B cell (primary cell): Measurements from ENCODE around the gene ADK. TPM values are rescaled to one million over a fixed set of nuclear protein-coding genes. Genes with fewer than 3 reads are reported as not detected.

ENCODE experiments used
- ATAC-seq: fragments of 200-7000 bp; cut with Tn5 transposase; one replicate; pipeline ENCODE4 v1.10.0; 2021; ENCODE audit warnings: low read depth, mild to moderate bottlenecking, moderate number of reproducible peaks, moderate library complexity
- CTCF ChIA-PET: fragments of 350-600 bp; sonication (Branson Sonifier 250); formaldehyde crosslinking; loops from one replicate; lab custom pipeline; 2021; ENCODE audit warnings: antibody characterized with exemption, inconsistent platforms; lab: Charles Lee
- POLR2A ChIA-PET: fragments of 350-600 bp; sonication (Branson Sonifier 250); formaldehyde crosslinking; loops from one replicate; lab custom pipeline; 2021; ENCODE audit warnings: antibody characterized with exemption; lab: Charles Lee
- DNase-seq: peaks from one replicate; pipeline ENCODE4 v3.0.0; 2013
- H2AFZ ChIP-seq: 2 replicates; pipeline ENCODE4 v1.6.1; 2012; ENCODE audit warnings: mild to moderate bottlenecking, low read depth, low read length; ENCODE audit not compliant: insufficient read depth, poor library complexity, severe bottlenecking
- H3K27ac ChIP-seq, 2 donors: 1 replicate in 1 of 2; 2 replicates in 1 of 2; pipeline ENCODE4 v1.5.1; 2012 to 2013; ENCODE audit warnings: low read length in 2 of 2, mild to moderate bottlenecking in 2 of 2, moderate library complexity in 1 of 2
- H3K27me3 ChIP-seq, 4 experiments: fragments of 200-600 bp in 1 of 4; sonication (generic) in 1 of 4; replicated peaks in 1 of 4; 1 replicate in 2 of 4; 2 replicates in 2 of 4; pipeline versions ENCODE4 v1.6.1 to v1.7.0; 2013 to 2016; ENCODE audit warnings: low read length in 3 of 4, mild to moderate bottlenecking in 2 of 4, mixed read lengths in 1 of 4, moderate library complexity in 1 of 4; ENCODE audit not compliant: insufficient read depth in 4 of 4, control insufficient read depth in 3 of 4; ENCODE audit errors: control extremely low read depth in 1 of 4
- H3K36me3 ChIP-seq, 2 experiments: replicated peaks in 1 of 2; 1 replicate in 1 of 2; 2 replicates in 1 of 2; pipeline versions ENCODE4 v1.6.1 to v1.7.1; 2013; ENCODE audit warnings: low read length in 1 of 2; ENCODE audit not compliant: insufficient read depth in 2 of 2, control insufficient read depth in 1 of 2; ENCODE audit errors: control extremely low read depth in 1 of 2, extremely low read depth in 1 of 2
- H3K4me1 ChIP-seq, 2 donors: fragments of 200-600 bp in 1 of 2; sonication (generic) in 1 of 2; 1 replicate in 1 of 2; 2 replicates in 1 of 2; pipeline versions ENCODE4 v1.5.1 to v1.6.1; 2013 to 2017; ENCODE audit warnings: low read length in 2 of 2; ENCODE audit not compliant: control insufficient read depth in 2 of 2, insufficient read depth in 2 of 2
- H3K4me2 ChIP-seq: replicated peaks from 2 replicates; pipeline ENCODE3; 2012; ENCODE audit warnings: mild to moderate bottlenecking, low read depth, low read length; ENCODE audit not compliant: poor library complexity, severe bottlenecking
- H3K4me3 ChIP-seq, 5 experiments: fragments of 200-600 bp in 1 of 5; sonication (generic) in 1 of 5; 1 replicate in 3 of 5; 2 replicates in 2 of 5; pipeline versions ENCODE4 v1.5.1 to v1.7.0; 2011 to 2016; ENCODE audit warnings: low read length in 4 of 5, mild to moderate bottlenecking in 4 of 5, low read depth in 2 of 5, control low read depth in 1 of 5, moderate library complexity in 1 of 5; ENCODE audit not compliant: insufficient read depth in 1 of 5; ENCODE audit errors: control extremely low read depth in 1 of 5, extremely low read depth in 1 of 5
- H3K79me2 ChIP-seq: fragments of 200-600 bp; sonication (generic); one replicate; pipeline ENCODE4 v1.6.0; 2016; ENCODE audit warnings: low read length; ENCODE audit not compliant: control insufficient read depth, insufficient read depth
- H3K9ac ChIP-seq: fragments of 200-600 bp; sonication (generic); 2 replicates; pipeline ENCODE4 v1.6.1; 2017; ENCODE audit warnings: mild to moderate bottlenecking, low read length, moderate library complexity
- H3K9me3 ChIP-seq, 3 donors: one replicate each; pipeline versions ENCODE4 v1.6.1 to v1.7.1; 2013; ENCODE audit warnings: low read length in 2 of 3; ENCODE audit not compliant: control insufficient read depth in 2 of 3, insufficient read depth in 1 of 3; ENCODE audit errors: control extremely low read depth in 1 of 3
- H4K20me1 ChIP-seq: 2 replicates; pipeline ENCODE4 v1.6.0; 2012; ENCODE audit warnings: mild to moderate bottlenecking, low read length; ENCODE audit not compliant: insufficient read depth, control insufficient read depth, poor library complexity, severe bottlenecking
- H3K27ac Mint-ChIP-seq: one replicate; pipeline ENCODE4 v1.8.0; 2021; ENCODE audit warnings: mixed read lengths
- H3K27me3 Mint-ChIP-seq: one replicate; pipeline ENCODE4 v1.8.0; 2021; ENCODE audit warnings: mixed read lengths
- H3K4me1 Mint-ChIP-seq: one replicate; pipeline ENCODE4 v1.8.0; 2021; ENCODE audit warnings: mixed read lengths
- H3K4me3 Mint-ChIP-seq: one replicate; pipeline ENCODE4 v1.8.0; 2021; ENCODE audit warnings: mixed read lengths
- H3K9me3 Mint-ChIP-seq: one replicate; pipeline ENCODE4 v1.8.0; 2022; ENCODE audit warnings: mixed read lengths; ENCODE audit not compliant: insufficient read depth
- EZH2 ChIP-seq: IDR thresholded peaks from 2 replicates; pipeline ENCODE4 v1.6.1; 2012; ENCODE audit warnings: borderline replicate concordance, low read depth, mild to moderate bottlenecking, moderate library complexity, low read length; ENCODE audit not compliant: insufficient read depth, poor library complexity, severe bottlenecking
- WGBS: methylation state at CpG from one replicate; pipeline ENCODE4 v1.1.5; 2013; ENCODE audit warnings: missing lambda C conversion rate; ENCODE audit not compliant: insufficient coverage; 5-methylcytosine and 5-hydroxymethylcytosine counted together
- intact Hi-C: fragments of 100-400 bp; cut with micrococcal nuclease; formaldehyde crosslinking; loops from one replicate; pipeline ENCODE4 v1.10.0; 2022
- polyA plus RNA-seq: library from polyadenylated mRNA; depleted of rRNA; stranded (reverse); fragments of >200 nt; gene quantifications from 2 replicates; pipeline ENCODE4 v1.2.3, GENCODE V29; 2012
- total RNA-seq, 2 donors: library from RNA; stranded (reverse); fragments of 120-200 nt in 1 of 2; gene quantifications; 1 replicate in 1 of 2; 2 replicates in 1 of 2; pipeline versions ENCODE4 v1.2.3 to v1.2.4, GENCODE V29; 2013 to 2022
- TF ChIP-seq, protein P1 (sequence below): fragments of 200-600 bp; IDR thresholded peaks from one replicate; pipeline ENCODE4 v1.8.0; 2022; ENCODE audit warnings: antibody characterized with exemption, mild to moderate bottlenecking

ADK gene
- total and polyA plus RNA-seq, 2 donors (not counting 1 experiment from before 2014, with no cell fraction given): 37.2 to 52.6 TPM

DNA sequence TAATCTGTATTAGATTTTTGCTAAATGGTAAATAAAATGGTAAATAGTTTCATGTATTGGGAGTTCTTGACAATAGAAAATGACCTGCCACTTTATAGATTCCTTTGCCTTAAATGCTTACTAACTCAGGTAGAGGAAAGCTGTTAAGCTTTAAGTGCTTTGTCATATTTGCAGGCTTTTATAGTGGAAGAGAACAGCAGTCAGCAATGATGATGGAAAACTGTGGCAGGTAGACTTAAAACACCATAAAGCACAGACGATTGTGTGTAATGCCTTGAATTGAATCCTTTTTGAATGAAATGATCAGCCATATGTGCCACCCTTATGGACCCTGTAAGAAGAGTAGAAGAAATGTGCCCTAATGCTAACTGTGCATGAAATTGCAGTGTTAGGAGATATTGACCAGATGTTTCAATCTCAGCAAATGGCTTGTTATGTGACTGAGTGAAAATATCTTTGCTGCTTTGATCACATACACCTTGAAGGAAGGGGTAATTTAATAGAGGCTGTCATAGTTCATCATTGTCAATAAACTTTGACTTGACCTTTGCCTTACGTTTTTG is 230.4 kb downstream of the ADK start:
- no peaks in the 10 kb centered on the region for H3K27me3 ChIP-seq
- ChIA-PET POLR2A (no interaction called here), CTCF (no interaction called here)
- no peak overlapping the region for H3K9ac ChIP-seq
- no peak overlapping the region for H3K4me2 ChIP-seq
- H3K4me1 ChIP-seq: peaks cover 21 to 40% of the 10 kb centered on the region in 2 donors
- ATAC-seq: no peak
- intact Hi-C loops: loop anchor here (10.0 kb wide), 1 partner anchor 47 kb away; no protein-coding TSS in a partner anchor
- H3K4me3 Mint-ChIP-seq: no peak overlapping the region
- H3K4me1 Mint-ChIP-seq: peaks cover 46% of the 10 kb centered on the region
- no peak overlapping the region for H2AFZ ChIP-seq
- no peaks in the 10 kb centered on the region for H4K20me1 ChIP-seq
- peaks cover 39% of the 10 kb centered on the region for H3K79me2 ChIP-seq
- DNase-seq: no peak
- peaks cover 0 to 2% (median 0%) of the 10 kb centered on the region in 3 donors for H3K9me3 ChIP-seq
- TF ChIP-seq, protein P1, sequence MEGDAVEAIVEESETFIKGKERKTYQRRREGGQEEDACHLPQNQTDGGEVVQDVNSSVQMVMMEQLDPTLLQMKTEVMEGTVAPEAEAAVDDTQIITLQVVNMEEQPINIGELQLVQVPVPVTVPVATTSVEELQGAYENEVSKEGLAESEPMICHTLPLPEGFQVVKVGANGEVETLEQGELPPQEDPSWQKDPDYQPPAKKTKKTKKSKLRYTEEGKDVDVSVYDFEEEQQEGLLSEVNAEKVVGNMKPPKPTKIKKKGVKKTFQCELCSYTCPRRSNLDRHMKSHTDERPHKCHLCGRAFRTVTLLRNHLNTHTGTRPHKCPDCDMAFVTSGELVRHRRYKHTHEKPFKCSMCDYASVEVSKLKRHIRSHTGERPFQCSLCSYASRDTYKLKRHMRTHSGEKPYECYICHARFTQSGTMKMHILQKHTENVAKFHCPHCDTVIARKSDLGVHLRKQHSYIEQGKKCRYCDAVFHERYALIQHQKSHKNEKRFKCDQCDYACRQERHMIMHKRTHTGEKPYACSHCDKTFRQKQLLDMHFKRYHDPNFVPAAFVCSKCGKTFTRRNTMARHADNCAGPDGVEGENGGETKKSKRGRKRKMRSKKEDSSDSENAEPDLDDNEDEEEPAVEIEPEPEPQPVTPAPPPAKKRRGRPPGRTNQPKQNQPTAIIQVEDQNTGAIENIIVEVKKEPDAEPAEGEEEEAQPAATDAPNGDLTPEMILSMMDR: no peak
- TF ChIP-seq EZH2: no peak
- H3K9me3 Mint-ChIP-seq: peaks cover 2% of the 10 kb centered on the region
- peaks cover 0 to 3% of the 10 kb centered on the region in 2 experiments for H3K36me3 ChIP-seq
- H3K27ac Mint-ChIP-seq: peak overlapping the region; percentile 54
- H3K4me3 ChIP-seq: no peak overlapping the region
- no CpG with 5 or more reads among the region's 2 CpGs for WGBS
- peak overlapping the region in 1 of 2 donors; percentile 62 for H3K27ac ChIP-seq
- no peaks in the 10 kb centered on the region for H3K27me3 Mint-ChIP-seq

DNA sequence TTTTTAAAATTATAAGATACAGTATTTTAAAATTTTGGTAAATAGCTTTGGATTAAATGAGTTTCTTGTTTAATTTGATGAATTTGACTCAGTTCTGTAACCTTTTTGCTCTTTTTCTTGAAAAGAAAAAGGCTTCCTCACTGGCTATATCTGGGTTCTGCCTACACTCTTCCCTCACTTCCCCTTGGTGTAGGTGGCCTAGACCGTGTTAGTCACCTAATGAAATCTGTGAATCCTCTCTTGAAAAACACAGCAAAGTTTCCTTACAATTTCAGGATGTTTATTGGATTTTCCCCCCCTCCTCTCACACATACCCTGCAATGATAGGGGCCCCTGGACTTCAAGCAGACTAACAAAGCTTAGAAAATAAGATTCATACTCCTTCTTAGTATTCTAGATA is 231.6 kb downstream of the ADK start:
- Histone ChIP-seq H4K20me1 (no peaks in the 10 kb centered on the region), H3K79me2 (peaks cover 33% of the 10 kb centered on the region), H3K4me3 (no peak overlapping the region), H3K9me3 (peaks cover 0 to 2% (median 0%) of the 10 kb centered on the region in 3 donors), H3K27ac (peak overlapping the region in 1 of 2 donors; percentile 62), H3K4me2 (peak overlapping the region; percentile 20), H3K36me3 (peaks cover 0 to 3% of the 10 kb centered on the region in 2 experiments), H3K27me3 (no peaks in the 10 kb centered on the region), H3K9ac (no peak overlapping the region), H3K4me1 (peaks cover 21 to 40% of the 10 kb centered on the region in 2 donors), H2AFZ (no peak overlapping the region)
- DNase-seq (no peak), ATAC-seq (no peak)
- 14% methylated on average over 1 of the region's 1 CpG for WGBS
- CTCF ChIA-PET: no interaction called here
- Mint-ChIP-seq H3K27ac (peak overlapping the region; percentile 79), H3K4me1 (peaks cover 46% of the 10 kb centered on the region), H3K4me3 (no peak overlapping the region), H3K9me3 (peaks cover 2% of the 10 kb centered on the region), H3K27me3 (no peaks in the 10 kb centered on the region)
- intact Hi-C loops: loop anchor here (10.0 kb wide), 1 partner anchor 48 kb away; no protein-coding TSS in a partner anchor
- POLR2A ChIA-PET: no interaction called here
- TF ChIP-seq, protein P1: no peak
- no peak for TF ChIP-seq EZH2
